GM21423 (cell line): Measurements from ENCODE around the gene CACNA1A.
"Not testable (repeated sequence)": the region's sequence is repeated elsewhere in the genome, so short reads cannot be mapped to it uniquely, and the experiment has no call there.

Experiments used
- ATAC-seq: cut with Tn5 transposase; IDR thresholded peaks from one replicate; pipeline ENCODE4 v1.9.1; 2021; ENCODE audit warnings: mild to moderate bottlenecking, moderate library complexity; ENCODE audit not compliant: unreplicated experiment

CACNA1A gene

GRCh38 chr19:13207846-13208671, 298.2 kb downstream of the CACNA1A start:
- ATAC-seq, result peak; percentile 65

DNA sequence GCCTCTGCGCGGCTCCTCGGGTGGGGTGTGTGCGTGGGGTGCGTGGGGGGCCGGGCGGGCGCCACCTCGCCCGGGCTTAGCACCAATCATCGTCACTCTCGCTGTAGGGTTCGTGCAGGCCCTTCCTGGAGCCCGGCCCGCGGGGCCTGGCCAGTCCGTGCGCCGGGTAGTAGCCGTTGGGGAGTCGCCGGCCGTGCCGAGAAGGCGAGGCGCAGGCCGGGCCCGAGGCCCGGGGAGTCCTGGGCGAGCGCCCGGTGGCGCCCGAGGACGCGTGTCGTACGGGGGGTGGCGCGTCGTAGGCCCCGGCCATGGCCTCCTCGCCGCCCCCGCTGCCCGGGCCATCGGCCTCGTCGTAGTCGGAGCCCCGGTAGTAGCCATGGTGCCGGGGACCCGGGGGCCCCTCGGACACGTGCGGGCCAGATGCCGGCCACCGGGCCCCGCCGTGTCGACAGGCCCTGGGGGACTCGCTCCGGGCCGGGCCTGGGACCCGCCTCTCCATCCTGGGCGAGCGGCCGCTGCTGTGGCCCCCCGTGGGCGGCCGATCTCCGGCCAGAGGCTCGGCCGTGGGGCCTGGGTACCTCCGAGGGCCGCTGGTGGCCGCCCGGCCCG, 298.9 kb downstream of the CACNA1A start:
- no peak for ATAC-seq

GRCh38 chr19:13206587-13206986, 299.7 kb downstream of the CACNA1A start:
- no peak for ATAC-seq

DNA sequence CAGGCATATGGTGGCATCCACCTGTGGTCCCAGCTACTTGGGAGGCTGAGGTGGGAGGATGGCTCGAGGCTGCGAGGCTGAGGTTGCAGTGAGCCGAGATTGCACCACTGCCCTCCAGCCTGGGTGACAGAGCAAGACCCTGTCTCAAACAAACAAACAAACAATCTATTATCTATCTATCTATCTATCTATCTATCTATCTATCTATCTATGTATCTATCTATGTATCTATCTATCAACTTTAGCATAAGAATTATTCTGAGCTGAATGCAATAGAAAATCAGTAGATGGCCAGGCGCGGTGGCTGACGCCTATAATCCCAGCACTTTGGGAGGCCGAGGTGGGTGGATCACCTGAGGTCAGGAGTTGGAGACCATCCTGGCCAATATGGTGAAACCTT, 304.2 kb downstream of the CACNA1A start:
- ATAC-seq, result not testable (repeated sequence)

- ATAC-seq, result no peak
Observed at GRCh38 chr19:13198634-13199033, 307.6 kb downstream of the CACNA1A start.

- no peak for ATAC-seq
Observed at GRCh38 chr19:13195678-13196077, 310.6 kb downstream of the CACNA1A start.

DNA sequence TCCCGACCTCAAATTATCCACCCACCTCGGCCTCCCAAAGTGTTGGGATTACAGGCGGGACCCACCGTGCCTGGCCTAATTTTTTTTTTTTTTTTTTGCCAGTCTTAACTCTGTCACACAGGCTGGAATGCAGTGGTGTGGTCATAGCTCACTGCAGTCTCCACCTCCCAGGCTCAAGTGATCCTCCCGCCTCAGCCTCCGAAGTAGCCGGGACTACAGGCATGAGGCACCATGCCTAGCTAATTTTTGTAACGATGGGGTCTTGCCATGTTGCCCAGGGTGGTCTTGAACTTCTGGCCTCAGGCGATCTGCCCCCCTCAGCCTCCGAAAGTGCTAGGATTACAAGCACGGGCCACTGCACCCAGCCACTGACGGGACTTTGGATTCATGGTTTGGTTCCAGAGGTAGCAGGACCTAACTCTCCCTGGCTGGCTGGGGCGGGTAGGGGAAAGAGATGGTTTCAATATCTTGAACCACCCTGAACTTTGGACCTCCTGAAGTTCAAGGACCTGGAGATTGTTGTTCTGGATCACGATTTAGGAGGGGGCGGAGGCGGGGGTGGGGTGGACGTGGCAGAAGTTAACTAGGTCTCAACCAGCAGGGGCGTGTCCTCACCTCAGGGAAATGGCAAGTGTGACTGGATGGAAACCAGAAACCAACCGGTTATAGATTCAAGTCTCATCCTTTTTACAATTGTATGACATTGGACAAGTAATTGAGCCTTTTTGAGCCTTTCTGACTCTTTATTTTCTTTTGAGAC, 315.3 kb downstream of the CACNA1A start:
- no peak for ATAC-seq

GRCh38 chr19:13189600-13189999, 316.7 kb downstream of the CACNA1A start:
- ATAC-seq, result no peak

- no peak for ATAC-seq
Observed at GRCh38 chr19:13187419-13187818, 318.9 kb downstream of the CACNA1A start.

DNA sequence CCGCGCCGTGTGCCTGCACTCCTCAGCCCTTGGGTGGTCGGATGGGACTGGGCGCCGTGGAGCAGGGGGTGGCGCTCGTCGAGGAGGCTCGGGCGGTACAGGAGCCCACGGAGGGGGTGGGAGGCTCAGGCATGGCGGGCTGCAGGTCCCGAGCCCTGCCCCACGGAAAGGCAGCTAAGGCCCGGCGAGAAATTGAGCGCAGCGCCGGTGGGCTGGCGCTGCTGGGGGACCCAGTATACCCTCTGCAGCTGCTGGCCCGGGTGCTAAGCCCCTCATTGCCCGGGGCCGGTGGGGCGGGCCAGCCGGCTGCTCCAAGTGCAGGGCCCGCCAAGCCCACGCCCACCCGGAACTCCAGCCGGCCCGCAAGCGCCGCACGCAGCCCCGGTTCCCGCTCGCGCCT, 319.6 kb downstream of the CACNA1A start:
- not testable (repeated sequence) for ATAC-seq

DNA sequence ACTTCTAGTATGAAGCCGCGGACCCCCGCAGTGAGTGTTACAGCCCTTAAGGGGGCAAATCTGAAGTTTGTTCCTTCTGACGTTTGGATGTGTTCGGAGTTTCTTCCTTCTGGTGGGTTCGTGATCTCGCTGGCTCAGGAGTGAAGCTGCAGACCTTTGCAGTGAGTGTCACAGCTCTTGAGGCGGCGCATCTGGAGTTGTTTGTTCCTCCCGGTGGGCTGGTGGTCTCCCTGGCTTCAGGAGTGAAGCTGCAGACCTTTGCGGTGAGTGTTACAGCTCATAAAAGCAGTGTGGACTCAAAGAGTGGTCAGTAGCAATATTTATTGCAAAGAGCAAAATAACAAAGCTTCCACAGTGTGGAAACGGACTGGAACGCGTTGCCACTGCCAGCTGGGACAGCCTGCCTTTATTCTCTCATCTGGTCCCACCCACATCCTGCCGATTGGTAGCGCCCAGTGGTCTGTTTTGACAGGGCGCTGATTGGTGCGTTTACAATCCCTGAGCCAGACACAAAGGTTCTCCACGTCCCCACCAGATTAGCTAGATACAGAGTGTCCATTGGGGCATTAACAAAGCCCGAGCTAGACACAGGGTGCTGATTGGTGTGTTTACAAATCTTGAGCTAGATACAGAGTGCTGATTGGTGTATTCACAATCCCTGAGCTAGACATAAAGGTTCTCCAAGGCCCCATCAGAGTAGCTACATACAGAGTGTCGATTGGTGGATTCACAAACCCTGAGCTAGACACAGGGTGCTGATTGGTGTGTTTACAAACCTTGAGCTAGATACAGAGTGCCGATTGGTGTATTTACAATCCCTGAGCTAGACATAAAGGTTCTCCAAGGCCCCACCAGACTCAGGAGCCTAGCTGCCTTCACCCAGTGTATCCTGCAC, 320.3 kb downstream of the CACNA1A start:
- ATAC-seq, result not testable (repeated sequence)

DNA sequence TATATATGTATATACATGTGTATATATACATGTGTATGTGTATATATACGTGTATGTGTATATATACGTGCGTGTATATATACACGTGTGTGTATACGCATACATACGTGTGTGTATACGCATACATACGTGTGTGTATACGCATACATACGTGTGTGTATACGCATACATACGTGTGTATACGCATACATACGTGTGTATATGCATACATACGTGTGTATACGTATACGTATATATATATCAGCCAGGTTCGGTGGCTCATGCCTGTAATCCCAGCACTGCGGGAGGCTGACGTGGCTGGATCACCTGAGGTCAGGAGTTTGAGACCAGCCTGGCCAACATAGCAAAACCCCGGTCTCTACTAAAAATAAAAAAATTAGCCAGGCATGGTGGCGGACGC, 321.4 kb downstream of the CACNA1A start:
- not testable (repeated sequence) for ATAC-seq

GRCh38 chr19:13181747-13182388, 324.4 kb downstream of the CACNA1A start:
- no peak for ATAC-seq

GRCh38 chr19:13178291-13178690, 328.0 kb downstream of the CACNA1A start:
- not testable (repeated sequence) for ATAC-seq

DNA sequence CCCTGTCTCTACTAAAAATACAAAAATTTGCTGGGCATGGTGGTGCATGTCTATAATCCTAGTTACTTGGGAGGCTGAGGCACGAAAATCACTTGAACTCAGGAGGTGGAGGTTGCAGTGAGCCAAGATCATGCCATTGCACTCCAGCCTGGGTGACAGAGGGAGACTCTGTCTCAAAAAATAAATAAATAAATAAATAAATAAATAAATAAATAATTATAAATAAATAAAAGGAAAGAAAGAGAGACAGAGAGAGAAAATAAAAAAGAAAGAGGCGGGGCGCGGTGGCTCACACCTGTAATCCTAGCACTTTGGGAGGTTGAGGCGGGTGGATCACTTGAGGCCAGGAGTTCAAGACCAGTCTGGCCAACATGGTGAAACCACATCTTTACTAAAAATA, 328.7 kb downstream of the CACNA1A start:
- not testable (repeated sequence) for ATAC-seq

GRCh38 chr19:13176345-13176744, 329.9 kb downstream of the CACNA1A start:
- ATAC-seq, result no peak

- no peak for ATAC-seq
Observed at GRCh38 chr19:13173139-13173737, 333.0 kb downstream of the CACNA1A start.

DNA sequence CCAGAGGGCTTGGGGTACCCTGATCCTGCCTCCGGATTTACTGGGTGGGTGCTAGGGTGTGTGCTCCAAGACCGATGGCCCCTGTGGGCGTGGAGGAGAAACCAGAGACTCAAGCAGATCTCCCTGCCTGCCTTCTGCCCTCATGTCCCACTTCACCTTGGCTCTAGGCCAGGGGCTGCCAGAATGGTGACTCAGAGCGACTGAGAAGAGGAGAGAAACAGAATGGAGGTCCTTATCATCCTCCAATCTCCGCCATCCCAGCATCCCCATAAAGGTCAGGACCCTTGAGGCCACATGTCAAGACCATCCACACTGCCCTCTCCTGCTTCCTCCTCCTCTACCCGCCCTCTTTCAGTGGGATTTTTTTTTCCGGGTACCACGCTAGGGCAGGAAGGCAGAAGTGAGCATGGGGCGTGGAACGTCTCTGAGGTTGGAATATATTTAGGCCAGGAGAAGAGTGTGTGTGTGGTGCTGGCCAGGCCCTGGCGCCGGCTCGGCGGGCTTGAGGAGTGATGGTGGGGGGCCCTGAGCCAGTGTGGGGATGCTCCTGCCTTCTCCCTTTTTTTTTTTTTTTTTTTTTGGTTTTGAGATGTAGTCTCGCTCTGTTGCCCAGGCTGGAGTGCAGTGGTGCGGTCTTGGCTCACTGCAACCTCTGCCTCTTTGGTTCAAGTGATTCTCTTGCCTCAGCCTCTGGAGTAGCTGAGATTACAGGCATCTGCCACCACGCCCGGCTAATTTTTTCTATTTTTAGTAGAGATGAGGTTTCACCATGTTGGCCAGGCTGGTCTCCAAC, 333.7 kb downstream of the CACNA1A start:
- no peak for ATAC-seq

DNA sequence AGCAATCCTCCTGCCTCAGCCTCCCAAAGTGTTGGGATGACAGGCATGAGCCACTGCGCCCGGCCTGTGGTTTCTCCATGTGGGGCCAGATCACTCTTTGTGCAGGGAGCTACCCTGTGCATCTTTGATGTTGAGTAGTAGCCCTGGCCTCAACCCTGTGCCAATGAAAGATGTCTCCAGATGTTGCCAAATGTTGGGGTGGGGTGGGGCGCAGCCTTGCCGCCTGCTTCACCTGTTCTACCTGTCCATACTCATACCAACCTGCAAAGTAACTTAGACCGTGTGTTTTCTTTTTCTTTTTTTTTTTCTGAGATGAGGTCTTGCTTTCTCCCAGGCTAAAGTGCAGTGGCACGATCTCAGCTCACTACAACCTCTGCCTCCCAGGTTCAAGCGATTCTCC, 335.1 kb downstream of the CACNA1A start:
- no peak for ATAC-seq
